PC-3 (cell line): Measurements from ENCODE around the gene SLC19A1. TPM values are rescaled to one million over a fixed set of nuclear protein-coding genes. Genes with fewer than 3 reads are reported as not detected.
A peak's percentile ranks its signal among the peaks of the same experiment; 100 is the strongest.

ENCODE experiments used
- ATAC-seq: fragments of 200-7000 bp; cut with Tn5 transposase; 2 replicates; pipeline ENCODE4 v1.9.1; 2020; ENCODE audit warnings: mild to moderate bottlenecking, moderate library complexity
- BruUV-seq: library from RNA; stranded (reverse); fragments of 400-500 nt; replicated peaks from 2 replicates; lab custom pipeline; 2021; lab: Mats Ljungman, UMichigan
- CTCF ChIA-PET: fragments of 300-600 bp; sonication (Branson Sonifier 250); formaldehyde crosslinking; loops from one replicate; lab custom pipeline; 2022; ENCODE audit warnings: antibody characterized with exemption; lab: Charles Lee
- POLR2A ChIA-PET: fragments of 300-600 bp; sonication (Branson Sonifier 250); formaldehyde crosslinking; loops from one replicate; lab custom pipeline; 2022; ENCODE audit warnings: antibody characterized with exemption; ENCODE audit not compliant: unreplicated experiment; lab: Charles Lee
- DNase-seq: peaks from one replicate; pipeline ENCODE4 v3.0.0-alpha.2; 2015
- H2AFZ ChIP-seq: fragments of 300-600 bp; sonication (generic); 2 replicates; pipeline ENCODE4 v1.6.0; 2016; ENCODE audit warnings: antibody characterized with exemption, low read length
- H3F3A ChIP-seq: fragments of 300-600 bp; sonication (generic); one replicate; pipeline ENCODE4 v1.6.0; 2017; ENCODE audit warnings: antibody characterized with exemption, low read length, control low read depth, mild to moderate bottlenecking; ENCODE audit not compliant: unreplicated experiment
- H3K27ac ChIP-seq: fragments of 300-600 bp; sonication (generic); 2 replicates; pipeline ENCODE4 v1.5.1; 2016; ENCODE audit warnings: mild to moderate bottlenecking, low read length
- H3K27me3 ChIP-seq: fragments of 300-600 bp; sonication (generic); 2 replicates; pipeline ENCODE4 v1.6.1; 2016; ENCODE audit warnings: low read length, mixed read lengths
- H3K36me3 ChIP-seq: fragments of 300-600 bp; sonication (generic); 2 replicates; pipeline ENCODE4 v1.6.1; 2016; ENCODE audit warnings: low read depth, mixed run types, low read length, mixed read lengths
- H3K4me1 ChIP-seq: fragments of 300-600 bp; sonication (generic); 2 replicates; pipeline ENCODE4 v1.5.1; 2016; ENCODE audit warnings: low read length; ENCODE audit not compliant: insufficient read depth
- H3K4me2 ChIP-seq: fragments of 300-600 bp; sonication (generic); 2 replicates; pipeline ENCODE4 v1.6.0; 2016; ENCODE audit warnings: low read length
- H3K4me3 ChIP-seq: fragments of 300-600 bp; sonication (generic); 2 replicates; pipeline ENCODE4 v1.5.1; 2016; ENCODE audit warnings: mild to moderate bottlenecking, low read length, mixed read lengths
- H3K79me2 ChIP-seq: fragments of 300-600 bp; sonication (generic); 2 replicates; pipeline ENCODE4 v1.6.1; 2017; ENCODE audit warnings: low read length, mixed read lengths
- H3K9ac ChIP-seq: fragments of 300-600 bp; sonication (generic); 2 replicates; pipeline ENCODE4 v1.6.0; 2016; ENCODE audit warnings: mild to moderate bottlenecking, low read length
- H3K9me2 ChIP-seq: fragments of 300-600 bp; sonication (generic); replicated peaks from 2 replicates; pipeline ENCODE4 v1.6.1; 2016; ENCODE audit warnings: mixed run types, low read length, mixed read lengths
- H3K9me3 ChIP-seq: fragments of 300-600 bp; sonication (generic); 2 replicates; pipeline ENCODE4 v1.6.1; 2016; ENCODE audit warnings: low read length, mixed read lengths
- H4K20me1 ChIP-seq: fragments of 300-600 bp; sonication (generic); 2 replicates; pipeline ENCODE4 v1.6.1; 2016; ENCODE audit warnings: low read length, mixed read lengths
- CTCF ChIP-seq: fragments of 300-600 bp; sonication (generic); conservative IDR thresholded peaks from 2 replicates; pipeline ENCODE4 v1.5.1; 2017; ENCODE audit warnings: antibody characterized with exemption, low read depth, mild to moderate bottlenecking, low read length
- EZH2 ChIP-seq: fragments of 300-600 bp; sonication (generic); IDR thresholded peaks from one replicate; pipeline ENCODE4 v1.6.1; 2017; ENCODE audit warnings: antibody characterized with exemption, mild to moderate bottlenecking, low read length; ENCODE audit not compliant: unreplicated experiment
- EZH2phosphoT487 ChIP-seq: fragments of 300-600 bp; sonication (generic); IDR thresholded peaks from 2 replicates; pipeline ENCODE4 v1.6.1; 2018; ENCODE audit warnings: mild to moderate bottlenecking, antibody characterized with exemption, low read length, borderline replicate concordance
- intact Hi-C: fragments of 100-400 bp; cut with micrococcal nuclease; formaldehyde crosslinking; loops from 2 replicates; pipeline ENCODE4 v1.9.0; 2023
- total RNA-seq: library from RNA; depleted of rRNA; stranded (reverse); fragments of >200 nt; gene quantifications from 2 replicates; pipeline ENCODE4 v1.2.3, GENCODE V29; 2014

SLC19A1 gene
- total RNA-seq, 1 experiment from 2014 or later: 54.2 TPM

GRCh38 chr21:45556302-45556644 lies 14.0 kb upstream of the SLC19A1 start:
- peak overlapping the region; percentile 85 for H3K9ac ChIP-seq
- H3K79me2 ChIP-seq: no peaks in the 10 kb centered on the region
- H3F3A ChIP-seq: no peaks in the 10 kb centered on the region
- peaks cover 9% of the 10 kb centered on the region for H3K4me1 ChIP-seq
- no peaks in the 10 kb centered on the region for H3K9me2 ChIP-seq
- intact Hi-C loops: loop anchor here (1.0 to 2.0 kb wide), 3 partner anchors 40 to 264 kb away; partner anchors contain the start of gene PCBP3
- DNase-seq: no peak
- ChIA-PET CTCF (interaction anchor here (0.6 to 1.4 kb wide), 11 partner anchors 36 to 776 kb away, joined by 3 to 14 read pairs (median 4); no protein-coding TSS in a partner anchor), POLR2A (interaction anchor here (0.6 kb wide), 1 partner anchor 46 kb away, joined by 3 read pairs; no protein-coding TSS in a partner anchor)
- peak overlapping the region; percentile 66 for H3K4me3 ChIP-seq
- no peaks in the 10 kb centered on the region for H3K27me3 ChIP-seq
- H3K9me3 ChIP-seq: no peaks in the 10 kb centered on the region
- H3K36me3 ChIP-seq: no peaks in the 10 kb centered on the region
- H2AFZ ChIP-seq: peak overlapping the region; percentile 66; the same call in 1 of the 2 replicates
- BruUV-seq: no TSS peak
- no peak for ATAC-seq
- H3K27ac ChIP-seq: peak overlapping the region; percentile 85; the same call in 1 of the 2 replicates
- no peak for TF ChIP-seq CTCF
- TF ChIP-seq EZH2phosphoT487: no peak
- no peak for TF ChIP-seq EZH2
- H3K4me2 ChIP-seq: peak overlapping the region; percentile 90
- H4K20me1 ChIP-seq: no peaks in the 10 kb centered on the region

- H3K4me1 ChIP-seq: peaks cover 14% of the 10 kb centered on the region
- peak overlapping the region; percentile 90 for H3K4me2 ChIP-seq
- TF ChIP-seq EZH2phosphoT487: no peak
- TF ChIP-seq CTCF: peak; percentile 72
- H3K27me3 ChIP-seq: no peaks in the 10 kb centered on the region
- no peaks in the 10 kb centered on the region for H3K9me3 ChIP-seq
- peak overlapping the region; percentile 85 for H3K9ac ChIP-seq
- H3F3A ChIP-seq: no peaks in the 10 kb centered on the region
- no peaks in the 10 kb centered on the region for H4K20me1 ChIP-seq
- DNase-seq: peak; percentile 89
- H3K9me2 ChIP-seq: no peaks in the 10 kb centered on the region
- peak overlapping the region; percentile 85 for H3K27ac ChIP-seq
- peak overlapping the region; percentile 66 for H2AFZ ChIP-seq
- no peaks in the 10 kb centered on the region for H3K79me2 ChIP-seq
- intact Hi-C loops: loop anchor here (1.0 to 2.0 kb wide), 3 partner anchors 41 to 265 kb away; partner anchors contain the start of gene PCBP3
- BruUV-seq: TSS peak; percentile 70
- H3K4me3 ChIP-seq: peak overlapping the region; percentile 66
- CTCF ChIA-PET: interaction anchor here (0.6 to 1.4 kb wide), 13 partner anchors 37 to 777 kb away, joined by 3 to 14 read pairs (median 4); no protein-coding TSS in a partner anchor
- H3K36me3 ChIP-seq: no peaks in the 10 kb centered on the region
- peak; percentile 77 for ATAC-seq
- POLR2A ChIA-PET: interaction anchor here (0.6 kb wide), 1 partner anchor 47 kb away, joined by 3 read pairs; no protein-coding TSS in a partner anchor
These were observed 13.5 kb upstream of the SLC19A1 start for GRCh38 chr21:45555557-45556301.

- no peak overlapping the region for H3K4me3 ChIP-seq
- H3K9me2 ChIP-seq: no peaks in the 10 kb centered on the region
- no TSS peak for BruUV-seq
- no peak for ATAC-seq
- no peaks in the 10 kb centered on the region for H3K36me3 ChIP-seq
- no peak overlapping the region; the same call in 1 of the 2 replicates for H3K27ac ChIP-seq
- H3K27me3 ChIP-seq: no peaks in the 10 kb centered on the region
- no peak for TF ChIP-seq EZH2
- TF ChIP-seq EZH2phosphoT487: no peak
- no peak for TF ChIP-seq CTCF
- H2AFZ ChIP-seq: no peak overlapping the region
- CTCF ChIA-PET: interaction anchor here (0.6 to 1.4 kb wide), 3 partner anchors 41 to 262 kb away, joined by 3 to 4 read pairs (median 3); no protein-coding TSS in a partner anchor
- no peak overlapping the region for H3K4me2 ChIP-seq
- H3K79me2 ChIP-seq: no peaks in the 10 kb centered on the region
- no peak for DNase-seq
- intact Hi-C loops: no loop called here
- no peaks in the 10 kb centered on the region for H4K20me1 ChIP-seq
- H3K4me1 ChIP-seq: peaks cover 14% of the 10 kb centered on the region
- no peaks in the 10 kb centered on the region for H3K9me3 ChIP-seq
- POLR2A ChIA-PET: no interaction called here
- H3F3A ChIP-seq: no peaks in the 10 kb centered on the region
- no peak overlapping the region; the same call in 1 of the 2 replicates for H3K9ac ChIP-seq
These were observed 13.0 kb upstream of the SLC19A1 start for GRCh38 chr21:45555251-45555556.
